AG09319 (cell line): ENCODE data around the gene PRKCSH.

ENCODE experiments used
- DNase-seq: peaks from one replicate; pipeline ENCODE4 v3.0.0-alpha.2; 2010; ENCODE audit warnings: low read depth; ENCODE audit errors: extremely low read depth
- TF ChIP-seq, protein P1 (sequence below): IDR thresholded peaks from 2 replicates; pipeline ENCODE4 v1.5.1; 2011; ENCODE audit warnings: low read depth, mild to moderate bottlenecking, inconsistent platforms, low read length, moderate library complexity

Gene PRKCSH

DNA sequence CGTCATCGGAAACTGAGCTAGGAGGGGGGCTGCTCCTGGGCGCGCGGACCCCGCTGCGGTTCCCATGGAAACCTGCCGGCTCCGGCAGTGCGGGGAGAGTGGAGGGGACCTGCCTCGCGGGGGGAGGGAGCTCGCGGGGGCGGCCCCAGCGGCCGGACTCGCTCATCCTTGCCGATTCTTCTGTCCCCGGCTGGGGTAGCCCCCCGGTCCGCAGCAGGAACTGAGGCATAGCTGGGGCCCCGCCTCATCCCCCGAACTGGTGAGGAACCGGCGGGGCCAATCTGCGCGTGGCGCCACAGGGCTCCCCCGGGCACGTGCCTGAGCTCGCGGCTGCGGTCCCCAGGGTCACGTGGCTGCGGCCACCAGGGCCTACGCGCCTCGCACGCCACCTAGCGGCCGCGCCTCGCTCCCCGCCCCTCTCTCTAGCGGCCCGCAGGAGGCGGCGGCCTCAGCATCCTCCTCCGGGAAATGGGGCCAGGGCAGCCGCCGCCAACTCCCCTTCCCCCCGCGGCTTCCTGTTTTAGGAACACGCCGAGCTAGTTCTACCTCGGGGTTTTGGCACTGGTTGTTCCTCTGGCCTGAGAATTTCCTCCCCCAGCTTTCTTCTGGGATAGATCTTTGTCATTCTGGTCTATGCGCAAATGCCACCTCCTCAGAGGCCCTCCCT is 47.1 kb downstream of the PRKCSH start:
- peak; percentile 38 for DNase-seq
- TF ChIP-seq, protein P1, sequence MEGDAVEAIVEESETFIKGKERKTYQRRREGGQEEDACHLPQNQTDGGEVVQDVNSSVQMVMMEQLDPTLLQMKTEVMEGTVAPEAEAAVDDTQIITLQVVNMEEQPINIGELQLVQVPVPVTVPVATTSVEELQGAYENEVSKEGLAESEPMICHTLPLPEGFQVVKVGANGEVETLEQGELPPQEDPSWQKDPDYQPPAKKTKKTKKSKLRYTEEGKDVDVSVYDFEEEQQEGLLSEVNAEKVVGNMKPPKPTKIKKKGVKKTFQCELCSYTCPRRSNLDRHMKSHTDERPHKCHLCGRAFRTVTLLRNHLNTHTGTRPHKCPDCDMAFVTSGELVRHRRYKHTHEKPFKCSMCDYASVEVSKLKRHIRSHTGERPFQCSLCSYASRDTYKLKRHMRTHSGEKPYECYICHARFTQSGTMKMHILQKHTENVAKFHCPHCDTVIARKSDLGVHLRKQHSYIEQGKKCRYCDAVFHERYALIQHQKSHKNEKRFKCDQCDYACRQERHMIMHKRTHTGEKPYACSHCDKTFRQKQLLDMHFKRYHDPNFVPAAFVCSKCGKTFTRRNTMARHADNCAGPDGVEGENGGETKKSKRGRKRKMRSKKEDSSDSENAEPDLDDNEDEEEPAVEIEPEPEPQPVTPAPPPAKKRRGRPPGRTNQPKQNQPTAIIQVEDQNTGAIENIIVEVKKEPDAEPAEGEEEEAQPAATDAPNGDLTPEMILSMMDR = peak; percentile 63

DNA sequence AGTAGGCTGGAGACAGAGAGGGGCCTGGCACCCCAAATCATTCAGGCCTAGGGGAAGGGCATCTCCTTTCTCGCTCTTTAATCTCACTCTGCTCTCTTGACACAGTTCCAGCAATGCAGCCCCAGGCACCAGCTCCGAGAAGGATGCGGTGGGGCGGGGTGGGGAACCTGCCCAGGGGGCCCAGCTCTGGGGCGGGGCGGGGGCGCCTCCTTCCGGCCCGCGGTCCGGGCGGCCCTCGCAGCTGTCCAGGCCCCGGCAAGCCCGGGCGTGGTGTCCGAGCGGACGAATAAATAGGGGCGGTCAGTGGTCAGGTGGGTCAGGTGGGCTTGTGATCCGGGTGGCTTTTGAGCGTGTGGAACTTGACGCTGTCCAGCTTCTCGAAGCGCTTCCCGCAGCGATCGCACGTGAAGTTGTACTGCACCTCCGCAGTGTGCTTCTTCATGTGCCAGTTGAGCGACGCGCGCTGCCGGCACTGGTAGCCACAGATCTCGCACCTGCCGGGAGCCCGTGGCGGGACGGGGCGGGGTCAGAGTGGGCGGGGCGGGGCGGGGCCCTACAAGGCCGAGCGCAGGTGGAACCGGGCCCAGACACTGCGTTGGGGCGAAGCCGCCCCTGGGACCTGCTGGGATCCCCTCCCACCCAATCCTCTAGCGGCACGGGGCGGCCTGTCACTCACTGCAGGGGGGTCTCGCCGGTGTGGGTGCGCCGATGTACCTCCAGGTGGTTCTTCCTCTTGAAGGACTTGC is 48.1 kb downstream of the PRKCSH start:
- no peak for DNase-seq
- TF ChIP-seq, protein P1 = no peak

DNA sequence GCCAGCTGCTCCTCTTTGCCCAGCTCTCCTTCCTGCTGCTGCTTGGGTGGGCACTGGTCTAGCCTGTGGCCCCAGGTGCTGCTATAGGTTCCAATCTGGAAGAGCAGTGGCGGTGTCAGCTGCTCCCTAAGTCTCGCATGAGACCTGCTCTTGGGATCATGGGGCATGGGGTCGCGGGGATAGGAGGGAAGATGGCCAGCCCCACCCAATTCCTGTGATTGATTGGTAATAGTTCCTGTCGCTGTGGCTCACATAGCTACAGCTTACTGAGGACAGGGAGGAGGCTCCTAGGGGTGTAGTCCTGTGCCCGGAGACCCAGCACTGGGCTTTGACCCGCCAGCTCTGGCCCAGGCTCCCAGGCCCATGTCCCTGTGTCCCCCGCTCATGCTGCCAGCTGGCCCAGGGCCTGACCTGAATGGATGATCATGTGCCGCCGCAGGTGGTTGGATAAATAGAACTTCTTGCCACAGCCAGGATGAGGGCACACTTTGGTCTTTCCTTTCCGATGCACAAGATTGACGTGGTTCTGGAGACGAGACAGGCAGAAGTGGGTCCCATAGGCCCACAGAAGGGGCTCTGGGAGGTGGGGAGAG is 49.9 kb downstream of the PRKCSH start:
- DNase-seq = no peak
- TF ChIP-seq, protein P1 = no peak

DNA sequence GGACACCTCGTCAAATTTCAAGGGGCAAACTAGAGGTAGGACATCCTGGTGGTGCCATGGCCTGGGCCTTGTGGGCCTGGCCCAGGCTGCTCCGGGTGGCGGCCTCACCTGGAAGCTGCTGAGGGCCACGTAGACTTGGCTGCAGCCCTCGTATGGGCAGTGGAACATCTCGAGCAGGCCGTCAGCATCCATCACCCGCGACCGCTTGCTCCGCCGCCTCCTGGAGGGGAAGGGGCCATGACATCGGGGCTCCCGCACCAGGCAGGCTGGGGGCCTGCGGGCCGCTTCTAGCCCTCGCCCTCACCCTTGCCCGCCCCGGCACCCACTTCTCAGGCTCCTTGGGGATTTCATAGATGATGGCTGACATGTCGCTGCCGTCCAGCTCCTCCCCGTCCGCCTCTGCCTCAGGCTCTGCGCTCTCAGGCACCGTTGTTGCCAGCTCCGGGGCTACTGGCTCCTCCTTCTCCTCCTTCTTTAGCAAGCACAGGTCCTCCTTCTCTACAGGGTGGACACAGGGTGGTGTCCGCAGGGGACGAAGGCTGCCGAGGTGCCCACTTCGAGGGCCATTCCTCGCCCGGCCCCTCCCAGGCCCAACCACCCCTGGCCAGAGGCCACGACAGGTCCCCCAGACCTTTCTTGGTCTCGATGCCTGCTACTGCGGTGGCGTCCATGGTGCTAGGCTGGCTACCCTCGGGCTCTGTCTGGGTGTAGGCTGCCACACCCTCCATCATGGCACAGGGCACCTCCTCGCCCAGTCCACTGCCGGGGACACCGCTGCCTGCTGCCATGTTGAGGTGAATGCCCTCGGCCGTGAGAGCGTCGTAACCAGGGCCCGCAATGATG is 51.4 kb downstream of the PRKCSH start:
- no peak for DNase-seq
- TF ChIP-seq, protein P1 = no peak

DNA sequence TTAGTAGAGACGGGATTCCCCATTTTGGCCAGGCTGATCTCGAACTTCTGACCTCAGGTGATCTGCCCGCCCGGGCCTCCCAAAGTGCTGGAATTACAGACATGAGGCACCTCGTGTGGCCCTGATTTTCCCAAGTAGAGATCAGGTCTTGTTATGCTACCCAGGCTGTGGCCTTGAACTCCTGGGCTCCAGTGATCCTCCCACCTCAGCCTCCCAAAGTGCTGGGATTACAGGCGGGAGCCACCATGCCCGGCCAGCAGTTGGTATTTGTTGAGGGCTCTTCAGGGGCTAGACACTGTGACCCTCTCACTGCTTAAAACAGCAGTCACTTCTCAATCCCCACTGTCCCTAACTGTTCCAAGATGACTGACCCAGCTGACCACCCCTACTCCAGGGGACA is 53.9 kb downstream of the PRKCSH start:
- TF ChIP-seq, protein P1 = no peak
- no peak for DNase-seq

DNA sequence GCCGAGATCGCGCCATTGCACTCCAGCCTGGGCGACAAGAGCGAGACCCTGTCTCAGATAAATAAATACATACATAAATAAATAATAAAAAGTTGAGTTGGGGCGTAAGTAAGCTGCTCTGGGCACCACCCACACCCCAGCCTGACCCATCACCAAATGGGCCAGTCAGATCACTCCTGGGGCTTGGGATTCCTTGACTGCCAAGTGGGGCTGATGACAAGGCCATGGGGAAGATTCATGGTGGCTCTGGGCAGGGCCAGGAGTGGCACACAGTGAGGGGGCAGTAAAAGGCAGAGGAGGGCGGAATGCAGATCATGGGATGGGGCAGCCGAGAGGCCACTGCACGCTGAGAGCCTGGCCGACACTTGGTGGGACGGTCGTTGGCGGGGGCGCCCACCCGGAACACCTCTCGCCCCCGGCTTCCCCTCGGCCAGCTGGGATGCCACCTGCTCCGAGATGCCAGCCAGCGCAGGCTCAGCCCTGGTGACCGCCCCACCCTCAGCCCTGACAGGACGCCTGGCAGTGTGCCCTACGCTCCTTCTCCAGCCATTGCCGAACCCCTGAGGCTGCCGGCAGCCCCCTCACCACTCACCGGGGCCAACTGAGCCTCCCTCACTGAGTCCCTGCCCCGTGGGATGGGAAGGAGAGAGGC is 59.3 kb downstream of the PRKCSH start:
- TF ChIP-seq, protein P1 = no peak
- no peak for DNase-seq
